Urinary bladder (tissue), 4 donors: ENCODE data around the gene BSCL2. TPM values are rescaled to one million over a fixed set of nuclear protein-coding genes. Genes with fewer than 3 reads are reported as not detected.
"Not testable (repeated sequence)": the region's sequence is repeated elsewhere in the genome, so short reads cannot be mapped to it uniquely, and the experiment has no call there.

Source experiments
- DNase-seq: peaks from one replicate; pipeline ENCODE4 v3.0.0-alpha.2; 2015; ENCODE audit errors: extremely low spot score
- H3K27ac ChIP-seq: one replicate; pipeline ENCODE4 v1.5.1; 2013; ENCODE audit warnings: low read depth, mild to moderate bottlenecking, moderate library complexity
- H3K36me3 ChIP-seq: one replicate; pipeline ENCODE4 v1.6.1; 2013; ENCODE audit warnings: mild to moderate bottlenecking, moderate library complexity; ENCODE audit not compliant: insufficient read depth
- H3K4me1 ChIP-seq: one replicate; pipeline ENCODE4 v1.6.1; 2013; ENCODE audit warnings: mild to moderate bottlenecking, moderate library complexity; ENCODE audit not compliant: insufficient read depth
- H3K4me3 ChIP-seq: one replicate; pipeline ENCODE4 v1.5.1; 2013; ENCODE audit warnings: low read depth, low read length
- WGBS: extraction: QIAGEN DNeasy Blood & Tissue Kit; methylation state at CpG from one replicate; pipeline ENCODE4 v1.1.7; 2013; 5-methylcytosine and 5-hydroxymethylcytosine counted together
- polyA plus RNA-seq: library from polyadenylated mRNA; stranded (reverse); fragments of 200-250 nt; gene quantifications from one replicate; pipeline ENCODE4 v1.2.3, GENCODE V29; 2013
- total RNA-seq: library from RNA; depleted of rRNA; stranded (reverse); fragments of >200 nt; gene quantifications from one replicate; pipeline ENCODE4 v1.2.3, GENCODE V29; 2014
- donor health status: healthy with polysubstance abuse.
- donor health status: healthy.

BSCL2 gene
- total and polyA plus RNA-seq, 2 donors = 25.6 to 52.6 TPM

DNA sequence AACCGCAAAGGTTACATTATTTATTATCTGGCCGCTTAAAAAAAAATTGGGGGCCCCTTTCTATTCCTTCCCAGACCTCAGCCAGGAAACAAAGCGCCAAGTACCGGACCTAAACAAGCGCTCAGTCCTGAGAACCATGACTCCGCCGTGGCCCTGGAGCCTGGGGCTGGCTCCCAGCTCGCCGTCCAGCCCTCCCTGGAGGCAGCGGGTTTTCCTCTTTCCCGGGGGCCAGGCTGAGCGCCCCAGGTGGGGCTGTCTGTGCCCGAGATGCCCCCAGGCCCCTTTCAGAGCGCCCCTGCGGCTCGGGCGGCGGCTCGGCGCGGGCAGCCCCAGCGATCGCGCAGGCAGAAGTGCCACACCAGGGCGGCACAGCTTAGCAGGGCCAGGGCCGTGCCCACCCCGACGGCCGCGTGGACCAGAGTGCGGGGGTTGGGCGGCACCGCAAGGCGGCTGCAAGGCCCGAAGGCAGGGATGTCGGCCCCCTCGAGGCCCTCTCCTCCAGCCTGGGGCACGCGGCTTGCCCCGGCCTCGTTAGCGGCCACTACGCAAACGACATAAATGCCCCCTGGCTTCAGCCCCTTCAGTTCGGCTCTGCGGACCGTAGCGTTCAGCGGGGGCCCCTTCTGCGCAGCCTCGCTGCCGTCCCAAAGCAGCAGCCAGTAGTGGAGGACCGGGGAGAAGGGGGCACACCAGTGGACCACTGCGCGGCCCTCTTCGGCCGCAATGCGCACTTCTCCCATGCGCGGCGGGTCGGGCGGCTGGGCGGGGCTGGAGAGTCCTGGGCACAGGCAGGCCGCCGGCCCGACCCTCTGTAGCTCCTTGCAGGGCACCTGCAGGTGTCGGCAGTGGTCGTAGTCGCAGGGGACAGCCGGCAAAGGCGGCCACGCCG is 19.5 kb downstream of the BSCL2 start:
- WGBS = 38% methylated on average over 74 of the region's 74 CpGs
- Histone ChIP-seq H3K4me1 (no peaks in the 10 kb centered on the region), H3K4me3 (peak overlapping the region; percentile 38), H3K36me3 (peaks cover 7% of the 10 kb centered on the region), H3K27ac (no peak overlapping the region)
- DNase-seq = no peak

GRCh38 chr11:62682518-62682917 is 24.7 kb downstream of the BSCL2 start:
- no peak for DNase-seq
- 88% methylated on average over 7 of the region's 7 CpGs for WGBS
- Histone ChIP-seq H3K27ac (no peak overlapping the region), H3K4me1 (no peaks in the 10 kb centered on the region), H3K4me3 (no peak overlapping the region), H3K36me3 (no peaks in the 10 kb centered on the region)

GRCh38 chr11:62680825-62681240 is 26.4 kb downstream of the BSCL2 start:
- H3K36me3 ChIP-seq = no peaks in the 10 kb centered on the region
- no peak overlapping the region for H3K27ac ChIP-seq
- DNase-seq = no peak
- WGBS = 47% methylated on average over 4 of the region's 4 CpGs
- no peaks in the 10 kb centered on the region for H3K4me1 ChIP-seq
- H3K4me3 ChIP-seq = no peak overlapping the region

DNA sequence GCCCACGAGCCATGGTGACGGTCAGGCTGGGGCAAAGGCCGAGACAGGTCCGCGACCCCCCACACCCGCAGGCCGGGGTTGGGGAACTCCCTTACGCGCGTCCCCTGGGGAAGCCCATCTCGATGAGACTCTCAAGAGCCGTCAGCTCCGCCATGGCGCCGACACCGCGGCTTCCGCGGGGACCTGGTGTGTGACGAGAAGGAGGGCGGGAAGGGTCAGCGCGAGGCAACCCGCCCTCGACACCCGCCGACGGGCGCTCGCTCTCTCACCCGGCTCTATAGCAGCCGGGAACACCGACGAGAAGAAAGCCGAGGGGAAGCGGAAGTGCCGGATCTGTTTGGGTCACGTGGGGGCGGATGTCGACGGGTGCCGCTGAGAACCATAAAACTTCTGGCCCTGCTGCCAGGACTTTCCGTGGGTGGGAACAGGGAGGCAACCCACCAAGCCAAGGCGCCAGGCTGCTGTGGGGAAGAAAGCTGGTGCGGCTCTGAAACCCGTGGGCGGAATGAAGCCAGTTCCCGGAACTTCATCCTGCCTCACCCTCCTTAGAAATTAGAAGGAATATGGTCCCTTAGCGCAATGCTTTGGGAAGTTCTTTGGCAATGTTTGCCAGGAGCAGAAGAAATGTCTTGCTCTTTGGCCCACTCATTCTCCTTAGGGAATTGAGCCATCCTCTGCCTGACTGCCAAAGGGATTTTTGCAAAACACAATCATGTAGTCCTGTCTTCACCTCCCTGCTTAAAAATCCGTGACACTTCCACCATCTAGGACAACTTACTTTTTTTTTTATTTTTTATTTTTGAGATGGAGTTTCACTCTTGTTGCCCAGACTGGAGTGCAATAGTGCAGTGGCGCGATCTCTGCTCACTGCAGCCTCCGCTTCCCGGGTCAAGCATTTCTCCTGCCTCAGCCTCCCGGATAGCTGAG is 28.2 kb downstream of the BSCL2 start, which contains the start of gene UBXN1:
Gene UBXN1, minus strand, starts transcription at position 304 of the 927 bp plus-strand sequence. Its CDS starts 150 bp downstream, at position 154.
- 5% methylated on average over 55 of the region's 55 CpGs for WGBS
- no peaks in the 10 kb centered on the region for H3K4me1 ChIP-seq
- H3K4me3 ChIP-seq = peak within 1 kb of the TSS; percentile 88
- H3K27ac ChIP-seq = peak within 1 kb of the TSS; percentile 82
- DNase-seq = peak; percentile 78
- no peaks in the 10 kb centered on the region for H3K36me3 ChIP-seq

DNA sequence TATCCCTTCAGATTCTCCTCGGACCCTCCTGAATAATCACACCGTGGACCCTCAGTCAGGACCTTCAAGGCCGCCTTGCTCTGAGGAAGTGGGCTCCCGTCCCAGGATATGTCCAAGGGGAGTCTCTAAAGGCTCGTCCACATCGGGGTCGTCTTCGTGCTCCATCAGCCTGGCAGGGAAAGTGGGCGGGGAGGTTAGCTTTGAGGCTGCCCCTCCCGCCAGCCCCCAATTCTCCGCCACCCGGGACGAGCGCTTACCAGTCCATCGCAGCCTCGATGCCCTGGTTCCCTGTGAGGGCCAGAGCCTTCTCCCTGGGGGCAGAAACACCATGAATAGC is 28.8 kb downstream of the BSCL2 start:
- H3K4me1 ChIP-seq = no peaks in the 10 kb centered on the region
- no peak for DNase-seq

DNA sequence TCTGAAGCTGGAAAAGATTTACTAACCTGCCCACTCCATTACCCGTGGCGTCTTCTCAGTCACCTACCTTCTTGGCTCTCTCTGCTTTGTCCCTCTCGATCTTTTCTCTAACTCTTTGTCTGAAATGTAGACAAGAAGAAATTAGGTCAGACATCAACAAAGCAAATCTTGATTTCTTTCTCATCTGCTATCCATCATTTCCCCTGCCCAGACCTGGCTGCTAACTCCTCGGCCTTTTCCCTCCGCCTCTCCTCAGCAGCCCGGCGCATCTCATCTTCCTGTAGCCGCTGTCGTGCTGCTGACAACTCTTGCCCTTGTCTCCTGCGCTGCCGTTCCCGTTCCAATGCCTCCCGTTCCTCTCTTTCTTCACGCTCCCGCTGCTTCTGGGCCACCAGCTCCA is 29.5 kb downstream of the BSCL2 start:
- DNase-seq = no peak
- no peak overlapping the region for H3K4me3 ChIP-seq
- 80% methylated on average over 15 of the region's 15 CpGs for WGBS
- no peaks in the 10 kb centered on the region for H3K4me1 ChIP-seq
- no peak overlapping the region for H3K27ac ChIP-seq
- no peaks in the 10 kb centered on the region for H3K36me3 ChIP-seq

More for the DNA sequence above, 28.8 kb downstream of the BSCL2 start:
- Histone ChIP-seq H3K4me3 (peak overlapping the region; percentile 88), H3K36me3 (no peaks in the 10 kb centered on the region), H3K27ac (peak overlapping the region; percentile 82)
- WGBS = 3% methylated on average over 16 of the region's 16 CpGs

DNA sequence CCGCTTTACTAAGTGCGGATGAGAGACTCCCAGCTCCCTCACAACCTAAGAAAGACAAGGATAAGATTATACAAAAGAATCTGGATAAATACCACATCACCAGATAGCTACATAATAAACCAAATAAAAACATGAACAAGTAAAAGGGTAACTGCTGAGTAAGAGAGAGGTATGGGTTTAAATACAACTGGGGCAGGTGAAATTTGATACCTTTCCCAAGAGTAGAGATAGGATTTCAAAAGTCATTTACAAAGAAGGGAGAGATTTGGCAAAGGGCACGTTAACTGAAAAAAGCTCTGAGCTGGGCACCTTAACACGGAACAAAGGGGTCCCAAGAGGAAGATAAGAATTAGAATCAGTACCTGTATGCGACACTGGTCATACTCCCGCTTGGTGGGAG is 30.1 kb downstream of the BSCL2 start:
- DNase-seq = no peak
- Histone ChIP-seq H3K4me1 (no peaks in the 10 kb centered on the region), H3K4me3 (no peak overlapping the region), H3K36me3 (no peaks in the 10 kb centered on the region), H3K27ac (no peak overlapping the region)
- WGBS = 80% methylated on average over 6 of the region's 6 CpGs

DNA sequence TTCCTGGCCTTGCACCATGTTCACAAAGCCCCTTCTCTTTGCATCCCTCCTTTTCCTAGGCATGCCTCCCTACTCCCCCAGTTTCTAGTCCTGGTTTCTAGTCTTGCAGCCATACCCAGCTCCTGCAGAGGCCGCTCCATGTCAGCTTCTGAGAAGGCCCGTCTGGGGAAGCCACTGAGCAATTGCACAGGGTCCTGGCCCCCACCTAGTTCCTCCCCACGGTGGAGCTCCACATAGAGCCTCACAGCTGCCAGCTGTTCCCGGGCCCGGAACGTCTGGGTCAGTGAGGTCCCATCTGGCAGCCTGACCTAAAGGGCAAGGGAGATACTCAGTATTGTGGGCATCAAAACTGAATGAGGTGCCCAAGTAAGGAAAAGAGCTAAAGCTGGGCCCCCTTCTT is 30.5 kb downstream of the BSCL2 start:
- Histone ChIP-seq H3K27ac (no peak overlapping the region), H3K36me3 (no peaks in the 10 kb centered on the region), H3K4me3 (no peak overlapping the region), H3K4me1 (no peaks in the 10 kb centered on the region)
- WGBS = 52% methylated on average over 6 of the region's 6 CpGs
- no peak for DNase-seq

DNA sequence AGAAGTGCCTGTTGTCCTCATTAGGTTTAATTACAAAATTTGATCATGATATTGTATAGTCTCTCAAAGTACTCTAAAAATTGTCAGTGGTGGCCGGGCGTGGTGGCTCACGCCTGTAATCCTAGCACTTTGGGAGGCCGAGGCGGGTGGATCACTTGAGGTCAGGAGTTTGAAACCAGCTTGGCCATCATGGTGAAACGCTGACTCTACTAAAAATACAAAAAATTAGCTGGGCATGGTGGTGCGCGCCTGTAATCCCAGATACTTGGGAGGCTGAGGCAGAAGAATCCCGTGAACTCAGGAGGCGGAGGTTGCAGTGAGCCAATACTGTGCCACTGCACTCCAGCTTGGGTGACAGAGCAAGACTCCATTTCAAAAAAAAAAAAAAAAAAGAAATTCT is 31.8 kb downstream of the BSCL2 start:
- 96% methylated on average over 10 of the region's 10 CpGs for WGBS
- not testable (repeated sequence) for H3K36me3 ChIP-seq, DNase-seq, H3K27ac ChIP-seq, H3K4me3 ChIP-seq, H3K4me1 ChIP-seq

- Histone ChIP-seq H3K27ac (no peak overlapping the region), H3K4me3 (no peak overlapping the region), H3K36me3 (no peaks in the 10 kb centered on the region), H3K4me1 (no peaks in the 10 kb centered on the region)
- WGBS = 78% methylated on average over 2 of the region's 2 CpGs
- DNase-seq = no peak
Observed at GRCh38 chr11:62673196-62673525, 34.1 kb downstream of the BSCL2 start.

- Histone ChIP-seq H3K27ac (peak within 1 kb of the TSS; percentile 89), H3K36me3 (no peaks in the 10 kb centered on the region), H3K4me3 (peak within 1 kb of the TSS; percentile 67), H3K4me1 (no peaks in the 10 kb centered on the region)
- peak; percentile 71 for DNase-seq
- under 1% methylated on average over 59 of the region's 59 CpGs for WGBS
Observed at GRCh38 chr11:62671608-62672389, 35.4 kb downstream of the BSCL2 start, which contains the start of the genes LBHD1 and UQCC3. Gene LBHD1, minus strand, starts transcription at chr11:62672267. Its CDS starts 2,236 bp downstream, at chr11:62670031. Gene UQCC3, plus strand, starts transcription at chr11:62671673. Its CDS starts 73 bp downstream, at chr11:62671746.

DNA sequence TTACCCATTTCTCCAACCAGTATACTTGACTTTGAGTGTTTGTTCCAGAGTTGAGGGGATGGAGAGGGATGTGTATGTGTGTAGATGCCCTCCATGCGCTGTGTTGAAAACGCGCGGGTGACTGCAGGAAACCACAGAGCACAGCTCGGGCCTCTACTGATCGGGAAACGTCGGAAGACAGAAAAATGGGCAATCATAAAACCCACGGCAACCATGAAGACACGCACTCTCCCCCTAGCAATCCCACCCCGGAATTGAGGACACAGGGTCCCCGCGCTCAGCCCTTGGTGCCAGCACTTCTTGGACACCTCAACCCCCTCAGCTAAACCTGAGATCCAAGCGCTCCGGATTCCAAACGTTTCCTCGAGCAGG is 36.0 kb downstream of the BSCL2 start:
- H3K27ac ChIP-seq = peak overlapping the region; percentile 89
- DNase-seq = no peak
- no peaks in the 10 kb centered on the region for H3K36me3 ChIP-seq
- peak overlapping the region; percentile 67 for H3K4me3 ChIP-seq
- under 1% methylated on average over 17 of the region's 17 CpGs for WGBS
- H3K4me1 ChIP-seq = no peaks in the 10 kb centered on the region
